ENCODE data around the gene DPYSL3.

DNA sequence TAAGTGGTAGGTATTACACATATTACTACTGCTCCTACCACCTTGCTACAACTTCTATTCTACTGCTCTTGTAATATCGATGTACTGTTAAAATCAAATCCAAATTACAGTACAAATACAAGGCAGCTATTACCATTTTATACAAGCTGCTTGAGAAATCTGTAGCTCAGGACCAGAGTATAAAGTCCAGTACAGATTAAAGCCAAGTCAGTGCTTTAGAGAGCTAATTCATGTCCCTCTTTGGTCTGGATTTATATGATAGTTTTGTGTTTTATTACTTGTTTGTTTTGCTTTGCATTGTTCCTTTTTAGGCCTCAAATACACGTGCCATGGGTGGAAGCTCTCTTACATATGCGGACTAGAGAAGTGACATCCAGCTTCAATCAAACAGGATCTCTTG is 75.8 kb downstream of the DPYSL3 start:
- no peak for TF ChIP-seq ELF4 (IDR thresholded peaks at IDR 0.05)
- no peak for TF ChIP-seq ARNT (IDR thresholded peaks at IDR 0.05)
- no peak for TF ChIP-seq SUZ12 (IDR thresholded peaks at IDR 0.05)
- no peak for TF ChIP-seq FOXM1 (IDR thresholded peaks at IDR 0.05; ENCODE audit: borderline replicate concordance)
- no peak for TF ChIP-seq LEF1 (IDR thresholded peaks at IDR 0.05; ENCODE audit: borderline replicate concordance)
- no peak for TF ChIP-seq ZNF384 (IDR thresholded peaks at IDR 0.05)
- TF ChIP-seq SP1 (IDR thresholded peaks at IDR 0.05) = no peak
- no peak for TF ChIP-seq BHLHE40 (IDR thresholded peaks at IDR 0.05; ENCODE audit: borderline replicate concordance)
- TF ChIP-seq FOXK2 (IDR thresholded peaks at IDR 0.05) = no peak
- TF ChIP-seq, protein P1, sequence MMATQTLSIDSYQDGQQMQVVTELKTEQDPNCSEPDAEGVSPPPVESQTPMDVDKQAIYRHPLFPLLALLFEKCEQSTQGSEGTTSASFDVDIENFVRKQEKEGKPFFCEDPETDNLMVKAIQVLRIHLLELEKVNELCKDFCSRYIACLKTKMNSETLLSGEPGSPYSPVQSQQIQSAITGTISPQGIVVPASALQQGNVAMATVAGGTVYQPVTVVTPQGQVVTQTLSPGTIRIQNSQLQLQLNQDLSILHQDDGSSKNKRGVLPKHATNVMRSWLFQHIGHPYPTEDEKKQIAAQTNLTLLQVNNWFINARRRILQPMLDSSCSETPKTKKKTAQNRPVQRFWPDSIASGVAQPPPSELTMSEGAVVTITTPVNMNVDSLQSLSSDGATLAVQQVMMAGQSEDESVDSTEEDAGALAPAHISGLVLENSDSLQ (IDR thresholded peaks at IDR 0.05) = no peak
